Measurements from ENCODE around the gene SMIM15.

SMIM15 gene

GRCh38 chr5:61177070-61177469 lies 14.8 kb upstream of the SMIM15 start:
- FAIRE-seq (no peak), DNase-seq (ENCODE audit: insufficient read length, low spot score) (no peak)
- no peak for TF ChIP-seq POLR2A (IDR thresholded peaks at IDR 0.05; ENCODE audit: low read depth, low read length)

- DNase-seq (ENCODE audit: insufficient read length, low spot score), result no peak
- no peak for FAIRE-seq
- TF ChIP-seq POLR2A (IDR thresholded peaks at IDR 0.05; ENCODE audit: low read depth, low read length), result no peak
These were observed 14.4 kb upstream of the SMIM15 start for GRCh38 chr5:61176631-61177030.

- TF ChIP-seq POLR2A (IDR thresholded peaks at IDR 0.05; ENCODE audit: low read depth, low read length), result no peak
- no peak for DNase-seq (ENCODE audit: insufficient read length, low spot score)
- FAIRE-seq, result no peak
These were observed 9.2 kb upstream of the SMIM15 start for GRCh38 chr5:61171479-61171878.

- no peak for TF ChIP-seq POLR2A (IDR thresholded peaks at IDR 0.05; ENCODE audit: low read depth, low read length)
- FAIRE-seq, result no peak
- DNase-seq (ENCODE audit: insufficient read length, low spot score), result no peak
These were observed 6.7 kb upstream of the SMIM15 start for GRCh38 chr5:61168951-61169350.

- FAIRE-seq (no peak), DNase-seq (ENCODE audit: insufficient read length, low spot score) (no peak)
- TF ChIP-seq POLR2A (IDR thresholded peaks at IDR 0.05; ENCODE audit: low read depth, low read length), result no peak
These were observed 5.1 kb upstream of the SMIM15 start for GRCh38 chr5:61167382-61167781.

GRCh38 chr5:61163905-61164304 lies 1.6 kb upstream of the SMIM15 start:
- DNase-seq (ENCODE audit: insufficient read length, low spot score) (no peak), FAIRE-seq (no peak)
- no peak for TF ChIP-seq POLR2A (IDR thresholded peaks at IDR 0.05; ENCODE audit: low read depth, low read length)

- no peak for TF ChIP-seq POLR2A (IDR thresholded peaks at IDR 0.05; ENCODE audit: low read depth, low read length)
- DNase-seq (ENCODE audit: insufficient read length, low spot score), result peak; percentile 12
- FAIRE-seq, result no peak
These were observed 732 bp upstream of the SMIM15 start for GRCh38 chr5:61162832-61163567.

GRCh38 chr5:61160497-61160896 lies 1.8 kb downstream of the SMIM15 start:
- no peak for FAIRE-seq
- DNase-seq (ENCODE audit: insufficient read length, low spot score), result no peak
- TF ChIP-seq POLR2A (IDR thresholded peaks at IDR 0.05; ENCODE audit: low read depth, low read length), result no peak

GRCh38 chr5:61159836-61160235 lies 2.4 kb downstream of the SMIM15 start:
- DNase-seq (ENCODE audit: insufficient read length, low spot score) (no peak), FAIRE-seq (no peak)
- no peak for TF ChIP-seq POLR2A (IDR thresholded peaks at IDR 0.05; ENCODE audit: low read depth, low read length)

GRCh38 chr5:61159070-61159469 lies 3.2 kb downstream of the SMIM15 start:
- TF ChIP-seq POLR2A (IDR thresholded peaks at IDR 0.05; ENCODE audit: low read depth, low read length), result no peak
- DNase-seq (ENCODE audit: insufficient read length, low spot score) (no peak), FAIRE-seq (no peak)

GRCh38 chr5:61151893-61152292 lies 10.4 kb downstream of the SMIM15 start:
- TF ChIP-seq POLR2A (IDR thresholded peaks at IDR 0.05; ENCODE audit: low read depth, low read length), result no peak
- FAIRE-seq (no peak), DNase-seq (ENCODE audit: insufficient read length, low spot score) (no peak)

GRCh38 chr5:61148515-61148914 lies 13.8 kb downstream of the SMIM15 start:
- DNase-seq (ENCODE audit: insufficient read length, low spot score), result no peak
- TF ChIP-seq POLR2A (IDR thresholded peaks at IDR 0.05; ENCODE audit: low read depth, low read length), result no peak
- no peak for FAIRE-seq

GRCh38 chr5:61142811-61143210 lies 19.5 kb downstream of the SMIM15 start:
- no peak for DNase-seq (ENCODE audit: insufficient read length, low spot score)
- FAIRE-seq, result no peak
- no peak for TF ChIP-seq POLR2A (IDR thresholded peaks at IDR 0.05; ENCODE audit: low read depth, low read length)

GRCh38 chr5:61142391-61142790 lies 19.9 kb downstream of the SMIM15 start:
- no peak for DNase-seq (ENCODE audit: insufficient read length, low spot score)

GRCh38 chr5:61141801-61142200 lies 20.5 kb downstream of the SMIM15 start:
- no peak for TF ChIP-seq POLR2A (IDR thresholded peaks at IDR 0.05; ENCODE audit: low read depth, low read length)
- no peak for FAIRE-seq

More at GRCh38 chr5:61142391-61142790, 19.9 kb downstream of the SMIM15 start:
- no peak for TF ChIP-seq POLR2A (IDR thresholded peaks at IDR 0.05; ENCODE audit: low read depth, low read length)
- FAIRE-seq, result no peak

More at GRCh38 chr5:61141801-61142200, 20.5 kb downstream of the SMIM15 start:
- DNase-seq (ENCODE audit: insufficient read length, low spot score), result no peak

Measured in H54 (cell line).